ENCODE measurements around the gene SPOP.
"Not testable (repeated sequence)": the region's sequence is repeated elsewhere in the genome, so short reads cannot be mapped to it uniquely, and the experiment has no call there.

The SPOP gene

DNA sequence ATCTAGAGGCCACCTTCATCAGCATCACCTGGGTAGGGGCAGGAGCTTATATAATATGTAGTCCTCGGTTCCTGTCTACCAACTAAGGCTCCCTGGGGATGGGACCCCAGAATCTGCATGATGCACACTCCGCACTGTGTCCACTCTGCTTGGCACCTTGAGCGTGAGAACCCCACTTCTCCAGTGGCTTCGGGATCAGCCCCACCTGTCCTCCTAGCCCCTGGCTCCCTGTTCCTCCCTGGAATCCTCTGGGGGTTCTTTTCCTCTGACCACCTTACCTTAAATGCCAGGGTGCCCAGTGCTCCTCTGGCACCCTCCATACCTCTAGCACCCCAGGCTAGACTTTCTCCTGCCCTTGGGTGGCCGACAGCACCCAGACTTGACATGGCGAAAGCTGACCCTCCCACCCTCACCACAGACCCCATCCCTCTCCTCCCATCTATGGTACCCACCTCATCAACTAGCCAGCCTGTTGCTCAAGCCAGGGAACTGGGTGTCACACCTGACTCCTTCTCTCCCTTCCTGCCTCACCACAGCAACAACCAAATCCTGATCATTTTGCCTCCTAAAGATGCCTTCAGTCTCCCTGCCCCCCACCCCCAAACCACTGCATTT lies 105.0 kb downstream of the SPOP start:
- no peak for DNase-seq (ENCODE audit: low read depth in 2 of 2)

- DNase-seq (ENCODE audit: low read depth in 2 of 2) = no peak
These were observed 105.7 kb downstream of the SPOP start for GRCh38 chr17:49572226-49572625.

GRCh38 chr17:49571764-49572163 lies 106.1 kb downstream of the SPOP start:
- DNase-seq (ENCODE audit: low read depth in 2 of 2) = no peak

- DNase-seq (ENCODE audit: low read depth in 2 of 2) = no peak
These were observed 106.6 kb downstream of the SPOP start for GRCh38 chr17:49571283-49571682.

GRCh38 chr17:49570540-49571242 lies 107.2 kb downstream of the SPOP start:
- DNase-seq (ENCODE audit: low read depth in 2 of 2) = no peak

DNA sequence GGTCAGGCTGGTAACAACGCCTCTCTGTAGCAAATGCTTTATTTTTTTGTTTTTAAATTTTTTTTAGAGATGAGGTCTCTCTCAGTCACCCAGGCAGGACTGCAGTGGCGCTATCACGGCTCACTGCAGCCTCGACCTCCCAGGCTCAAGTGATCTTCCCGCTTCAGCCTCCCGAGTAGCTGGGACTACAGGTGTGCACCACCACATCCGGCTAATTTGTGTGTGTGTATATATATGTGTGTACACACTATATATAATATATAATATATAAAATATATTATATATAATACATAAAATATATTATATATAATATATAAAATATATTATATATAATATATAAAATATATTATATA lies 109.2 kb downstream of the SPOP start:
- not testable (repeated sequence) for DNase-seq (ENCODE audit: low read depth in 2 of 2)

DNA sequence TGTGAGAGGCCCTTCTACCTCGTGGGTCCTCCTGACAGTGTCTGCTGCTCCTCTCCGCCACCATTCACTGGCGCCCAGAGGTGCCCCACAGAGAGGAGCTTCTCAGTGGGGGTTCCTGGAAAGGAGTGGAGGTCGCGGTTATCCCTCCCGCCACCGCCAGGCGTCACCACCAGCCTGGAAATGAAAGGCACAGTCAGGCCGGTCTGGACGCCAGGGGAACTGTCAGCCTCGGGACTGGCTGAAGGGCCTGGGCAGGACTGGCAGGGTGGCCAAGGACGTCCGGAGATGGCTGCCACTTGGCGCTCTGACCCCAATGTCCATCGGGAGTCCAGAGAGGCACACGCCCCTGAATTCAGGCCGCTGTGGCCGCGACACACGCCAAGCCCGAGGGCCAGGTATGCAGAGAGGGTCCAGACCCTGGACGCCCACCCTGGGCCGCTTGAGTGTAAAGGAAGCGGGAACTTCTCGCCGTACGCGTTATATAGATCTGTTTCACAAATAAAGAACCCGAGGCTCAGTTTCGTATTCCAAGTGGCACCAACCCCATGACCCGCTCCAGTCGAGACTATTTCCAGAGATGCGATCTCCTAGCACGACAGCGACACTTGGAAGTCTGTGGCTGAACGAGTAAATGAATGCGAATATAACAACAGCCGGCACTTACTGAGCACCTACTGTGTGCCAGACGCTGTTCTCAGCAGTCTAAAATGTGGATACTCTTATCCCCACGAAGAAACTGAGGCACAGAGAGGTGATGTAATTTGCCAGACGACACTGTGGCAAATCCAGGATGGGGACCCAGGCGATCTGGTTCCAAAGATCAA lies 109.8 kb downstream of the SPOP start:
- DNase-seq (ENCODE audit: low read depth in 2 of 2) = peak; percentile 60

DNA sequence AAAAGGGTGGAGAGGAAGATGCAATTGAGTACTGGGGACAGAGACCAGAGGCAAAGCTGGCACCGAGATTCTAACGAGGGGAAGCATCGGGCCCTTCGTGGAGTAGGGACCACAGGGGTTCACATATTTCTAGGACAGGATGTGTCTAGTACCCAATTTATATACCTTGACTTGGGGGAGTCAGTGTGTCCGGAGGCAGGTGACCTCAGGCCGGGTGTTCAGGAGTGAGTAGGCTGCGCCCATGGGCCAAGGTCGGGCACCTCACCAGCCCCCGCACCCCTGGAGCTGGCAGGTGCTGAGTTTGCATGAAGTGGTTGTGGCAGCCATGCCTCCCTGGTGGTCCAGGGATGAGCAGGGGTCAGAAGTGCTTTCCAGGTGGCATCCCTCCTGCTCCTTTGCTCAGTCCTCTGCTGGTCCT lies 110.8 kb downstream of the SPOP start:
- no peak for DNase-seq (ENCODE audit: low read depth in 2 of 2)

DNA sequence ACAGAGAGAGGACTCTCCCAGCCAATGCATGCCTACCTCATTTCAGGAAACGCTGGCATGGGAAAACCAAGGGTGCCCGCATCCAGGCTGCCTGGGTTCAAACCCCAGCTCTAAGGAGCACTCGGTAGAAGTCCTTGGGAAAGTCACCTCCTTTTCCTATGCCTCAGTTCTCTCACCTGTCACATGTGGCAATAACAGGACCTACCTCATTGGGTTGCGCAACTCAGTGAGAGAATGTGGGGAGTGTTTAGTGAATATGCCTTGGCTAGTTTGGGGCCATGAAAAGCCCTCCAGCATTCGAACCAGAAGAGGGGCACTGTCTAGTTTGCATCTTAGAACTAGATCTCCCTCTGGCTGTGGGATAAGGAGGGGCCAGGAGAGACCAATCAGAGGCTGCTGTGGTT lies 111.2 kb downstream of the SPOP start:
- DNase-seq (ENCODE audit: low read depth in 2 of 2) = no peak

GRCh38 chr17:49565948-49566491 lies 111.9 kb downstream of the SPOP start:
- no peak for DNase-seq (ENCODE audit: low read depth in 2 of 2)

DNA sequence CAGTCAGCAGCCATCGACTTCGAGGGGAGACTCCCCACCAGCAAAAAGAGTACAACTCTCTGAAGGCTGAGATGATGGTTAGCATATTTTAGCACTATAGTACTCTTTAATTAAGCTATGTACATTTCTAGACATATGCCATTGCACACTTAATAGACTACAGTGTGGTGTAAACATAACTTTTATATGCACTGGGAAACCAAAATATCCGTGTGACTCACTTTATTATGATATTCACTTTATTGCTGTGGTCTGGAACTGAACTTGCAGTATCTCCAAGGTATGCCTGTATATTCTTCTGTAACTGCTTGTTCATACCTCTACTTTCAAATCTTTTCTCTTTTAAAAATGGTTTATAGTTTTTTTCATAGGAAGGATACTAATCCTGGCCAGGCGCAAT lies 113.3 kb downstream of the SPOP start:
- no peak for DNase-seq (ENCODE audit: low read depth in 2 of 2)

- no peak for DNase-seq (ENCODE audit: low read depth in 2 of 2)
These were observed 120.4 kb downstream of the SPOP start for GRCh38 chr17:49557312-49558024.

GRCh38 chr17:49556223-49556943 lies 121.5 kb downstream of the SPOP start:
- DNase-seq (ENCODE audit: low read depth in 2 of 2) = peak; percentile 59 to 66

DNA sequence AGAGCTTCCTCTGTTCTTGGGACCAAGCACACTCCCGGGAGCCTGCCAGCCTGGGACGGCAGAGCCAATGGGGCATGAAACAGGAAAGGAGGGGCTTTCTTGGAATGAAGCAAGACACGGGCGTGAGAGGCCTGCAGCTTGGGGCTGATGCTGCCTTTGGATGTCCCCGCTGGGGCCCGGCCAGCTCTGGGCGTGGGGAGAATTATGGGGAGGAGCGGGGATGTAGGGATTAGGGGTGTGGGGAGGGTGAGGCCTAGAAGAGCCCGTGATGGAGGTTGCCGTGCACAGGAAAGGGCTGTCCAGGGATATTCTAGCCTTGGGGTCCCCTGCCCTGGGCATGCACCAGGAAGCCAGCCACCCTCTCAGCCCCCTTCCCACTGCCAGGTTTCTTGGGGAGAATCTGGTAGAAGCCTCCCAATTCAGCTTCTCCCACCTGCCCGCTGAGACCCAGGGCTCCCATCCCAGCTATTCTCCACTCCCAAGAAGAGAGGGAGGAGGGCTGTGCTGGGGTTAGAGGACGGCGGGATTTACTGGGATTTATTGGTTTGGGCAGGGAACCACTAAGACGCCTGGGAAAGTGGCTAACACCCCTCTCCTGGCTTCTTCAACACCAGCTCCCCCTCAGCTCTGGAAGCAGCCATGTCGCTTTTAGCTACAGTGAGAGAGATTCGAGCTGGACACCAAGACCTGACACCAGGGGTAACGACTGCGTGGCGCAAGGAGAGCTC lies 122.2 kb downstream of the SPOP start:
- no peak for DNase-seq (ENCODE audit: low read depth in 2 of 2)

GRCh38 chr17:49554694-49555494 lies 123.0 kb downstream of the SPOP start:
- DNase-seq (ENCODE audit: low read depth in 2 of 2) = no peak

- no peak for DNase-seq (ENCODE audit: low read depth in 2 of 2)
These were observed 124.1 kb downstream of the SPOP start for GRCh38 chr17:49553676-49554335.

GRCh38 chr17:49552070-49552751 lies 125.7 kb downstream of the SPOP start:
- no peak for DNase-seq (ENCODE audit: low read depth in 2 of 2)

DNA sequence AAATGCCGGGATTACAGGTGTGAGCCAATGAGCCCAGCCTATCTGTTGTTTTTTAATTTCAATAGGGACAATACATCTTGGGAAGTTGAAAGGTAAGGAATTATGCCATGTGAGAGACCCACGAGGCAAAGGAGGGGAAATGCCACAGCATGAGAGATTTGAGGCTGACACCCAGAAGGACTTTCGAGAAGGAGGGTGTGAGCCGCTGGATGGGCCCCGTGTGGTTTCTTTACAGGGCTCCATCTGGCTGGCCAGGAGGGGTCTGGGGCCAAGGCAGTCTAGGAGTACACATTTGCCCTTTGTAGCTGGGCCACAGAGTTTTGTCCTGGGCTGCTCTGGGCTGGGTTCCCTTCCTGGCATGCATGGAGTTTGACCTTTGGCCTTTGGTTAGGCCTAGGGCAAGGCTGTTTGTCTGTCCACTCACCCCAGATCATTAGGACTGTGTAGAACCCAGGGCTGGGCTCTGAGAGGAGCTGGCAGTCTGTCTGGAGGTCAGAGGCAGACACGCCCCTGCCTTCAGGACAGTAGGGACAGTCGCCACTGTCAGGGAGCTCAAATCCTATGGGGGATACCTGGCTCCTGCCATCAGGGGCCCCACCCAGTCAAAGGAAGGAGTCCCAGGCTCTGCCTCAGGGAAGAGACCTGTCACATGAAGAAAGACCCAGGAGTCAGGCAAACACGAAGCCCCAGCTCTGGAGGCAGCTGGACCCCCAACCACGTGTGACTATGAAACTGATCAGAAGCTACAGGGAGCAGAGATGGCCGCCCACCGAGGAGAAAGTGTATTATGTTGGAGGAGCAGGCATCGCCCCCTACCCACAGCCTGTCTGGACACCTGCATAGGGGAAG lies 126.5 kb downstream of the SPOP start:
- no peak for DNase-seq (ENCODE audit: low read depth in 2 of 2)
